H9 (cell line): ENCODE measurements around the gene GABBR2. TPM values are rescaled to one million over a fixed set of nuclear protein-coding genes. Genes with fewer than 3 reads are reported as not detected.

Source experiments
- DNase-seq: peaks from one replicate; pipeline ENCODE4 v3.0.0-alpha.2; 2017
- H2AFZ ChIP-seq: one replicate; pipeline ENCODE4 v1.6.1; 2013; ENCODE audit warnings: mild to moderate bottlenecking, low read length, control low read depth, moderate library complexity
- H2AK5ac ChIP-seq: 2 replicates; pipeline ENCODE4 v1.6.1; 2013; ENCODE audit warnings: low read length, control low read depth, mixed read lengths; ENCODE audit not compliant: insufficient read length
- H2BK120ac ChIP-seq: one replicate; pipeline ENCODE4 v1.6.1; 2013; ENCODE audit warnings: low read depth, mild to moderate bottlenecking, low read length, control low read depth, inconsistent platforms; ENCODE audit not compliant: poor library complexity, severe bottlenecking
- H2BK12ac ChIP-seq: 2 replicates; pipeline ENCODE4 v1.6.1; 2013; ENCODE audit warnings: low read length, control low read depth, mixed read lengths, low read depth; ENCODE audit not compliant: insufficient read length
- H2BK15ac ChIP-seq: 2 replicates; pipeline ENCODE4 v1.6.1; 2013; ENCODE audit warnings: low read depth, low read length, control low read depth
- H2BK20ac ChIP-seq: one replicate; pipeline ENCODE4 v1.6.1; 2013; ENCODE audit warnings: low read depth, mild to moderate bottlenecking, low read length, control low read depth, inconsistent platforms; ENCODE audit not compliant: poor library complexity, severe bottlenecking
- H2BK5ac ChIP-seq: 2 replicates; pipeline ENCODE4 v1.6.1; 2013; ENCODE audit warnings: low read length, control low read depth, mixed read lengths; ENCODE audit not compliant: insufficient read length
- H3K14ac ChIP-seq: 2 replicates; pipeline ENCODE4 v1.6.1; 2013; ENCODE audit warnings: low read length, control low read depth; ENCODE audit not compliant: insufficient read depth
- H3K18ac ChIP-seq: 2 replicates; pipeline ENCODE4 v1.6.1; 2013; ENCODE audit warnings: low read depth, mild to moderate bottlenecking, mixed read lengths, low read length, control low read depth; ENCODE audit not compliant: insufficient read length
- H3K23ac ChIP-seq: 2 replicates; pipeline ENCODE4 v1.6.1; 2013; ENCODE audit warnings: low read length, control low read depth, mixed read lengths, low read depth; ENCODE audit not compliant: insufficient read length
- H3K23me2 ChIP-seq: 2 replicates; pipeline ENCODE4 v1.6.1; 2013; ENCODE audit warnings: low read depth, mild to moderate bottlenecking, mixed read lengths, low read length, control low read depth; ENCODE audit not compliant: insufficient read length, poor library complexity, severe bottlenecking
- H3K27ac ChIP-seq: 2 replicates; pipeline ENCODE4 v1.5.1; 2013; ENCODE audit warnings: low read length, control low read depth, mixed read lengths, low read depth; ENCODE audit not compliant: insufficient read length
- H3K27me3 ChIP-seq: 2 replicates; pipeline ENCODE4 v1.6.1; 2013; ENCODE audit warnings: low read length, control low read depth, inconsistent platforms; ENCODE audit not compliant: insufficient read depth
- H3K4ac ChIP-seq: 2 replicates; pipeline ENCODE4 v1.6.1; 2013; ENCODE audit warnings: low read depth, mild to moderate bottlenecking, control low read depth, inconsistent platforms, low read length, moderate library complexity
- H3K4me1 ChIP-seq: 2 replicates; pipeline ENCODE4 v1.6.1; 2013; ENCODE audit warnings: low read length, control low read depth, inconsistent platforms; ENCODE audit not compliant: insufficient read depth
- H3K4me2 ChIP-seq: 2 replicates; pipeline ENCODE4 v1.6.1; 2013; ENCODE audit warnings: low read length, control low read depth, mixed read lengths; ENCODE audit not compliant: insufficient read length, insufficient read depth
- H3K56ac ChIP-seq: 2 replicates; pipeline ENCODE4 v1.6.1; 2013; ENCODE audit warnings: low read depth, mild to moderate bottlenecking, mixed read lengths, low read length, control low read depth; ENCODE audit not compliant: insufficient read length
- H3K79me1 ChIP-seq: 2 replicates; pipeline ENCODE4 v1.6.1; 2013; ENCODE audit warnings: low read depth, mild to moderate bottlenecking, moderate library complexity, low read length, control low read depth, inconsistent platforms; ENCODE audit not compliant: insufficient read depth, poor library complexity, severe bottlenecking
- H3K79me2 ChIP-seq: 2 replicates; pipeline ENCODE4 v1.6.1; 2013; ENCODE audit warnings: low read length, control low read depth, inconsistent platforms; ENCODE audit not compliant: insufficient read depth
- H3K9ac ChIP-seq: 2 replicates; pipeline ENCODE4 v1.6.1; 2013; ENCODE audit warnings: low read length, control low read depth, mixed read lengths; ENCODE audit not compliant: insufficient read length; ENCODE audit errors: extremely low read depth
- H3K9me3 ChIP-seq: one replicate; pipeline ENCODE4 v1.6.1; 2013; ENCODE audit warnings: low read depth, low read length, inconsistent platforms; ENCODE audit not compliant: control insufficient read depth
- H3T11ph ChIP-seq: one replicate; pipeline ENCODE4 v1.6.1; 2013; ENCODE audit warnings: mild to moderate bottlenecking, low read length, control low read depth, inconsistent platforms
- H4K20me1 ChIP-seq: one replicate; pipeline ENCODE4 v1.6.1; 2013; ENCODE audit not compliant: control insufficient read depth, insufficient read length, insufficient read depth
- H4K5ac ChIP-seq: 2 replicates; pipeline ENCODE4 v1.6.1; 2013; ENCODE audit warnings: low read depth, mild to moderate bottlenecking, mixed read lengths, low read length, control low read depth; ENCODE audit not compliant: insufficient read length
- H4K8ac ChIP-seq: replicated peaks from 2 replicates; pipeline ENCODE4 v1.6.1; 2013; ENCODE audit warnings: low read length, control low read depth, mixed read lengths, low read depth; ENCODE audit not compliant: insufficient read length
- H4K91ac ChIP-seq: 2 replicates; pipeline ENCODE4 v1.6.1; 2013; ENCODE audit warnings: low read depth, mild to moderate bottlenecking, moderate library complexity, mixed read lengths, low read length, control low read depth; ENCODE audit not compliant: insufficient read length
- H3K27ac Mint-ChIP-seq, 3 experiments: 2 replicates in 2 of 3; 3 replicates in 1 of 3; pipeline ENCODE4 v1.8.0; 2020 to 2021; ENCODE audit warnings: mixed read lengths in 3 of 3, mild to moderate bottlenecking in 1 of 3, moderate library complexity in 1 of 3
- H3K27me3 Mint-ChIP-seq: 2 replicates; pipeline ENCODE4 v1.8.0; 2021; ENCODE audit warnings: low read depth, mild to moderate bottlenecking, moderate library complexity, mixed read lengths
- H3K36me3 Mint-ChIP-seq, 3 experiments: 2 replicates in 2 of 3; 3 replicates in 1 of 3; pipeline ENCODE4 v1.8.0; 2020 to 2021; ENCODE audit warnings: low read depth in 3 of 3, mixed read lengths in 3 of 3; ENCODE audit not compliant: insufficient read depth in 1 of 3
- H3K4me1 Mint-ChIP-seq, 2 experiments: 2 replicates each; pipeline ENCODE4 v1.8.0; 2020; ENCODE audit warnings: mixed read lengths in 2 of 2
- H3K4me3 Mint-ChIP-seq, 2 experiments: 2 replicates in 1 of 2; 3 replicates in 1 of 2; pipeline ENCODE4 v1.8.0; 2020 to 2021; ENCODE audit warnings: mild to moderate bottlenecking in 2 of 2, mixed read lengths in 2 of 2, moderate library complexity in 1 of 2
- H3K9me3 Mint-ChIP-seq, 2 experiments: 2 replicates in 1 of 2; 3 replicates in 1 of 2; pipeline ENCODE4 v1.8.0; 2020; ENCODE audit warnings: mild to moderate bottlenecking in 2 of 2, mixed read lengths in 2 of 2, moderate library complexity in 1 of 2
- WGBS: extraction: QIAGEN DNeasy Blood & Tissue Kit; methylation state at CpG from one replicate; pipeline ENCODE4 v1.1.7; 2013; ENCODE audit warnings: missing lambda C conversion rate, low lambda C conversion rate, mixed read lengths; ENCODE audit not compliant: insufficient read length; ENCODE audit errors: extremely low coverage; 5-methylcytosine and 5-hydroxymethylcytosine counted together
- total RNA-seq: library from RNA; stranded (reverse); gene quantifications from 2 replicates; pipeline ENCODE4 v1.2.1, GENCODE V29; 2021
- TF ChIP-seq, protein P1 (sequence below): fragments of 200-600 bp; sonication (generic); conservative IDR thresholded peaks from 3 replicates; pipeline ENCODE4 v1.8.0; 2021; ENCODE audit warnings: antibody characterized with exemption, mild to moderate bottlenecking

Gene GABBR2
- total RNA-seq, 1 experiment from 2014 or later = 0.66 TPM

GRCh38 chr9:98596486-98596885, 112.2 kb downstream of the GABBR2 start:
- Histone ChIP-seq H2BK120ac (no peak overlapping the region), H3K18ac (no peak overlapping the region), H3K56ac (no peak overlapping the region), H3K23ac (no peak overlapping the region), H2BK15ac (no peak overlapping the region), H3K14ac (no peak overlapping the region), H3K79me1 (no peaks in the 10 kb centered on the region), H2AFZ (no peak overlapping the region), H3K27ac (no peak overlapping the region), H4K5ac (no peak overlapping the region), H3K27me3 (no peaks in the 10 kb centered on the region), H3K9me3 (no peaks in the 10 kb centered on the region), H3K79me2 (no peaks in the 10 kb centered on the region), H4K20me1 (no peaks in the 10 kb centered on the region), H3K23me2 (no peaks in the 10 kb centered on the region), H4K91ac (no peak overlapping the region), H3T11ph (no peak overlapping the region), H2BK5ac (no peak overlapping the region), H4K8ac (no peak overlapping the region), H3K4ac (no peak overlapping the region), H3K9ac (no peak overlapping the region), H2AK5ac (no peak overlapping the region), H2BK20ac (no peak overlapping the region), H3K4me2 (no peak overlapping the region), H2BK12ac (no peak overlapping the region), H3K4me1 (no peaks in the 10 kb centered on the region)
- H3K4me3 Mint-ChIP-seq = no peak overlapping the region
- H3K4me1 Mint-ChIP-seq = peaks cover 14 to 19% of the 10 kb centered on the region in 2 experiments
- no peak overlapping the region for H3K27ac Mint-ChIP-seq
- DNase-seq = no peak
- no peaks in the 10 kb centered on the region; the same call in 1 of the 2 replicates for H3K27me3 Mint-ChIP-seq
- no CpG with 5 or more reads among the region's 7 CpGs for WGBS
- H3K9me3 Mint-ChIP-seq = no peaks in the 10 kb centered on the region
- TF ChIP-seq, protein P1, sequence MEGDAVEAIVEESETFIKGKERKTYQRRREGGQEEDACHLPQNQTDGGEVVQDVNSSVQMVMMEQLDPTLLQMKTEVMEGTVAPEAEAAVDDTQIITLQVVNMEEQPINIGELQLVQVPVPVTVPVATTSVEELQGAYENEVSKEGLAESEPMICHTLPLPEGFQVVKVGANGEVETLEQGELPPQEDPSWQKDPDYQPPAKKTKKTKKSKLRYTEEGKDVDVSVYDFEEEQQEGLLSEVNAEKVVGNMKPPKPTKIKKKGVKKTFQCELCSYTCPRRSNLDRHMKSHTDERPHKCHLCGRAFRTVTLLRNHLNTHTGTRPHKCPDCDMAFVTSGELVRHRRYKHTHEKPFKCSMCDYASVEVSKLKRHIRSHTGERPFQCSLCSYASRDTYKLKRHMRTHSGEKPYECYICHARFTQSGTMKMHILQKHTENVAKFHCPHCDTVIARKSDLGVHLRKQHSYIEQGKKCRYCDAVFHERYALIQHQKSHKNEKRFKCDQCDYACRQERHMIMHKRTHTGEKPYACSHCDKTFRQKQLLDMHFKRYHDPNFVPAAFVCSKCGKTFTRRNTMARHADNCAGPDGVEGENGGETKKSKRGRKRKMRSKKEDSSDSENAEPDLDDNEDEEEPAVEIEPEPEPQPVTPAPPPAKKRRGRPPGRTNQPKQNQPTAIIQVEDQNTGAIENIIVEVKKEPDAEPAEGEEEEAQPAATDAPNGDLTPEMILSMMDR = no peak
- H3K36me3 Mint-ChIP-seq = no peaks in the 10 kb centered on the region
